ENCODE data around the gene TBPL1.

DNA sequence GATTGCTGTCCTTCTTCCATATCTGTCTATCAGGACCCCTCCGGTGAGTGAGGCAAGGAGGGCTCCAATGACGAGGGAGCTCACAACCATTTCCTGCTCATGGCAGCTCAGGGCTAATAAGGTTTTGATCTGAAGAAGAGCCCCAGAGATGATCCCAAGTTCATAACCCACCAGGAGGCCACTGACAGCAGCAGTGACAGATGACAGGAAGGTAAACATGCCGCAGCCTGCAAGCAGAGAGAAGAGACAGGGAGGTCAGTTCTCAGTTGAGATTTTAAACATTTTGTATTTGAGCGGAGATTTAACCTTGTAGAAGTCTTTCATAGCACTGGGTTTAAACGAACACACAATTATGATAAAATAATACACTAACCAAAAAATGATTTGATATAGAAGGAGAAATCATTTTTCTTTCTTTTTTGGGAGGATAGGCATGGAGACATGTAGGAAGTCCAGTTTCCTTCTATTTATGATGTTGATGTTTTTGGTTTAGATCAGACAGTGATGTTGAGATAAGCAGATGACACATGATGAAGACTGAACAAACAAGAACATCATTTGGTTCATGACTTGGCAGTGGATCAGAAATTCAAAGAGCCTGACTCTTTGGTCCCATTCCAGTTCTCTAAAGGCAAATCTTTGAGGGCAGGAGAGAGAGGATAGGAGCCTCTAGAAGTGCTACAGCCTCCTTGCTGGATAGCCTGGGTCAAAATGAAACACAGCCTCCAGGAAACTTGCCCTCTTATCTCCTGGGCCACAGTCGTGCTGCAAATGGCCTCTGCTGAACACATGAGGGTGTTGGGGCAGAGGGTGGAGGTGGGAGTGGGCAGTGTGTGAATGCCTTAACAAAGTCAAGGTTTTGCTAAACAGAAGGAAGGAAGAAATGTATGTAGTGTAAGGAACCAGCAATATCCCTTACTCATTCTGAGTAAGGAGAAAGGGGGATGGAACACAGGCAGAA lies 76.8 kb downstream of the TBPL1 start:
- TF ChIP-seq, protein P1, sequence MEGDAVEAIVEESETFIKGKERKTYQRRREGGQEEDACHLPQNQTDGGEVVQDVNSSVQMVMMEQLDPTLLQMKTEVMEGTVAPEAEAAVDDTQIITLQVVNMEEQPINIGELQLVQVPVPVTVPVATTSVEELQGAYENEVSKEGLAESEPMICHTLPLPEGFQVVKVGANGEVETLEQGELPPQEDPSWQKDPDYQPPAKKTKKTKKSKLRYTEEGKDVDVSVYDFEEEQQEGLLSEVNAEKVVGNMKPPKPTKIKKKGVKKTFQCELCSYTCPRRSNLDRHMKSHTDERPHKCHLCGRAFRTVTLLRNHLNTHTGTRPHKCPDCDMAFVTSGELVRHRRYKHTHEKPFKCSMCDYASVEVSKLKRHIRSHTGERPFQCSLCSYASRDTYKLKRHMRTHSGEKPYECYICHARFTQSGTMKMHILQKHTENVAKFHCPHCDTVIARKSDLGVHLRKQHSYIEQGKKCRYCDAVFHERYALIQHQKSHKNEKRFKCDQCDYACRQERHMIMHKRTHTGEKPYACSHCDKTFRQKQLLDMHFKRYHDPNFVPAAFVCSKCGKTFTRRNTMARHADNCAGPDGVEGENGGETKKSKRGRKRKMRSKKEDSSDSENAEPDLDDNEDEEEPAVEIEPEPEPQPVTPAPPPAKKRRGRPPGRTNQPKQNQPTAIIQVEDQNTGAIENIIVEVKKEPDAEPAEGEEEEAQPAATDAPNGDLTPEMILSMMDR (IDR thresholded peaks at IDR 0.05; ENCODE audit: low read depth, low read length, missing input control), result no peak
- no peak for TF ChIP-seq TAF1 (conservative IDR thresholded peaks at IDR 0.05)
- TF ChIP-seq YY1 (IDR thresholded peaks at IDR 0.05), result no peak
- TF ChIP-seq, protein P2, sequence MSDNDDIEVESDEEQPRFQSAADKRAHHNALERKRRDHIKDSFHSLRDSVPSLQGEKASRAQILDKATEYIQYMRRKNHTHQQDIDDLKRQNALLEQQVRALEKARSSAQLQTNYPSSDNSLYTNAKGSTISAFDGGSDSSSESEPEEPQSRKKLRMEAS (IDR thresholded peaks at IDR 0.05), result no peak
- TF ChIP-seq, protein P3, sequence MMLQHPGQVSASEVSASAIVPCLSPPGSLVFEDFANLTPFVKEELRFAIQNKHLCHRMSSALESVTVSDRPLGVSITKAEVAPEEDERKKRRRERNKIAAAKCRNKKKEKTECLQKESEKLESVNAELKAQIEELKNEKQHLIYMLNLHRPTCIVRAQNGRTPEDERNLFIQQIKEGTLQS (IDR thresholded peaks at IDR 0.05), result no peak
- TF ChIP-seq FOXA1 (IDR thresholded peaks at IDR 0.05), result no peak
- no peak for TF ChIP-seq RXRA (IDR thresholded peaks at IDR 0.05)
- no peak for TF ChIP-seq EGR1 (IDR thresholded peaks at IDR 0.05; ENCODE audit: low read depth in 2 of 2)
- TF ChIP-seq, protein P4, sequence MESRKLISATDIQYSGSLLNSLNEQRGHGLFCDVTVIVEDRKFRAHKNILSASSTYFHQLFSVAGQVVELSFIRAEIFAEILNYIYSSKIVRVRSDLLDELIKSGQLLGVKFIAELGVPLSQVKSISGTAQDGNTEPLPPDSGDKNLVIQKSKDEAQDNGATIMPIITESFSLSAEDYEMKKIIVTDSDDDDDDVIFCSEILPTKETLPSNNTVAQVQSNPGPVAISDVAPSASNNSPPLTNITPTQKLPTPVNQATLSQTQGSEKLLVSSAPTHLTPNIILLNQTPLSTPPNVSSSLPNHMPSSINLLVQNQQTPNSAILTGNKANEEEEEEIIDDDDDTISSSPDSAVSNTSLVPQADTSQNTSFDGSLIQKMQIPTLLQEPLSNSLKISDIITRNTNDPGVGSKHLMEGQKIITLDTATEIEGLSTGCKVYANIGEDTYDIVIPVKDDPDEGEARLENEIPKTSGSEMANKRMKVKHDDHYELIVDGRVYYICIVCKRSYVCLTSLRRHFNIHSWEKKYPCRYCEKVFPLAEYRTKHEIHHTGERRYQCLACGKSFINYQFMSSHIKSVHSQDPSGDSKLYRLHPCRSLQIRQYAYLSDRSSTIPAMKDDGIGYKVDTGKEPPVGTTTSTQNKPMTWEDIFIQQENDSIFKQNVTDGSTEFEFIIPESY (IDR thresholded peaks at IDR 0.05), result no peak

All from liver (tissue), 3 donors.